PC-9 (cell line): ENCODE measurements around the gene KIF5A.
"Not testable (repeated sequence)": the region's sequence is repeated elsewhere in the genome, so short reads cannot be mapped to it uniquely, and the experiment has no call there.

Source experiments
- EZH2 ChIP-seq: fragments of 200-600 bp; sonication (generic); IDR thresholded peaks from 2 replicates; pipeline ENCODE4 v1.8.0; 2017; ENCODE audit warnings: antibody characterized with exemption, low read depth
- TF ChIP-seq, protein P1 (sequence below): fragments of 200-600 bp; sonication (generic); conservative IDR thresholded peaks from 2 replicates; pipeline ENCODE4 v1.6.1; 2017; ENCODE audit warnings: mixed run types, antibody characterized with exemption, mild to moderate bottlenecking, moderate library complexity

- TF ChIP-seq, protein P1, sequence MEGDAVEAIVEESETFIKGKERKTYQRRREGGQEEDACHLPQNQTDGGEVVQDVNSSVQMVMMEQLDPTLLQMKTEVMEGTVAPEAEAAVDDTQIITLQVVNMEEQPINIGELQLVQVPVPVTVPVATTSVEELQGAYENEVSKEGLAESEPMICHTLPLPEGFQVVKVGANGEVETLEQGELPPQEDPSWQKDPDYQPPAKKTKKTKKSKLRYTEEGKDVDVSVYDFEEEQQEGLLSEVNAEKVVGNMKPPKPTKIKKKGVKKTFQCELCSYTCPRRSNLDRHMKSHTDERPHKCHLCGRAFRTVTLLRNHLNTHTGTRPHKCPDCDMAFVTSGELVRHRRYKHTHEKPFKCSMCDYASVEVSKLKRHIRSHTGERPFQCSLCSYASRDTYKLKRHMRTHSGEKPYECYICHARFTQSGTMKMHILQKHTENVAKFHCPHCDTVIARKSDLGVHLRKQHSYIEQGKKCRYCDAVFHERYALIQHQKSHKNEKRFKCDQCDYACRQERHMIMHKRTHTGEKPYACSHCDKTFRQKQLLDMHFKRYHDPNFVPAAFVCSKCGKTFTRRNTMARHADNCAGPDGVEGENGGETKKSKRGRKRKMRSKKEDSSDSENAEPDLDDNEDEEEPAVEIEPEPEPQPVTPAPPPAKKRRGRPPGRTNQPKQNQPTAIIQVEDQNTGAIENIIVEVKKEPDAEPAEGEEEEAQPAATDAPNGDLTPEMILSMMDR = not testable (repeated sequence)
- not testable (repeated sequence) for TF ChIP-seq EZH2
These were observed 11.3 kb downstream of the KIF5A start for GRCh38 chr12:57561117-57561516.
